CD4-positive, CD25-positive, alpha-beta regulatory T cell (primary cell): ENCODE data around the gene HMCN1. TPM values are rescaled to one million over a fixed set of nuclear protein-coding genes. Genes with fewer than 3 reads are reported as not detected.
A peak's percentile ranks its signal among the peaks of the same experiment; 100 is the strongest.
"Not testable (repeated sequence)": the region's sequence is repeated elsewhere in the genome, so short reads cannot be mapped to it uniquely, and the experiment has no call there.

Experiments used
- ATAC-seq, 2 donors: fragments of 150-1000 bp; cut with Tn5 transposase; one replicate each; pipeline ENCODE4 v1.10.0; 2021; ENCODE audit warnings: low read depth in 2 of 2, moderate number of reproducible peaks in 2 of 2, moderate library complexity in 1 of 2
- DNase-seq, 3 donors: peaks; one replicate each; pipeline versions ENCODE4 v3.0.0 to v3.0.0-alpha.2; 2012 to 2022; ENCODE audit warnings: mixed read lengths in 1 of 3
- H3K27ac ChIP-seq: one replicate; pipeline ENCODE4 v1.7.0; 2013; ENCODE audit warnings: mild to moderate bottlenecking, low read length; ENCODE audit not compliant: insufficient read depth, poor library complexity, severe bottlenecking
- H3K27me3 ChIP-seq: one replicate; pipeline ENCODE4 v1.7.0; 2013; ENCODE audit warnings: low read length; ENCODE audit not compliant: control insufficient read depth, insufficient read depth
- H3K36me3 ChIP-seq: one replicate; pipeline ENCODE4 v1.7.0; 2013; ENCODE audit warnings: mild to moderate bottlenecking, low read length, moderate library complexity; ENCODE audit not compliant: control insufficient read depth, insufficient read depth
- H3K4me1 ChIP-seq: 2 replicates; pipeline ENCODE4 v1.7.0; 2013; ENCODE audit warnings: mild to moderate bottlenecking, low read length; ENCODE audit not compliant: insufficient read depth, control insufficient read depth, poor library complexity, severe bottlenecking
- H3K4me3 ChIP-seq: one replicate; pipeline ENCODE4 v1.7.0; 2013; ENCODE audit warnings: low read depth, mild to moderate bottlenecking, low read length, moderate library complexity
- H3K9me3 ChIP-seq, 2 experiments: 1 replicate in 1 of 2; 2 replicates in 1 of 2; pipeline ENCODE4 v1.7.0; 2013; ENCODE audit warnings: low read length in 2 of 2, mild to moderate bottlenecking in 1 of 2, moderate library complexity in 1 of 2; ENCODE audit not compliant: control insufficient read depth in 2 of 2
- H3K27ac Mint-ChIP-seq, 3 donors: one replicate each; pipeline ENCODE4 v1.8.0; 2020 to 2022; ENCODE audit warnings: mild to moderate bottlenecking in 3 of 3, mixed read lengths in 3 of 3, moderate library complexity in 2 of 3
- H3K27me3 Mint-ChIP-seq: one replicate; pipeline ENCODE4 v1.8.0; 2022; ENCODE audit warnings: mild to moderate bottlenecking, mixed read lengths
- H3K36me3 Mint-ChIP-seq: one replicate; pipeline ENCODE4 v1.8.0; 2020; ENCODE audit warnings: mixed read lengths
- H3K4me1 Mint-ChIP-seq, 4 donors: one replicate each; pipeline ENCODE4 v1.8.0; 2020 to 2022; ENCODE audit warnings: mixed read lengths in 4 of 4, mild to moderate bottlenecking in 1 of 4
- H3K4me3 Mint-ChIP-seq, 4 donors: one replicate each; pipeline ENCODE4 v1.8.0; 2020 to 2022; ENCODE audit warnings: mild to moderate bottlenecking in 4 of 4, mixed read lengths in 4 of 4, moderate library complexity in 3 of 4
- H3K9me3 Mint-ChIP-seq, 7 donors: one replicate each; pipeline ENCODE4 v1.8.0; 2020 to 2022; ENCODE audit warnings: mixed read lengths in 7 of 7, mild to moderate bottlenecking in 3 of 7, moderate library complexity in 2 of 7
- polyA plus RNA-seq, 4 donors: library from polyadenylated mRNA; unstranded; fragments of 300-500 nt; fragmentation: Illumina TruSeq; gene quantifications; one replicate each; pipeline ENCODE4 v1.2.3, GENCODE V29; 2021
- total RNA-seq: library from RNA; stranded (reverse); gene quantifications from one replicate; pipeline ENCODE4 v1.2.3, GENCODE V29; 2022

HMCN1 gene
- total and polyA plus RNA-seq, 5 donors from 2014 or later = 0.07 to 0.81 (median 0.58) TPM; not detected in 1

DNA sequence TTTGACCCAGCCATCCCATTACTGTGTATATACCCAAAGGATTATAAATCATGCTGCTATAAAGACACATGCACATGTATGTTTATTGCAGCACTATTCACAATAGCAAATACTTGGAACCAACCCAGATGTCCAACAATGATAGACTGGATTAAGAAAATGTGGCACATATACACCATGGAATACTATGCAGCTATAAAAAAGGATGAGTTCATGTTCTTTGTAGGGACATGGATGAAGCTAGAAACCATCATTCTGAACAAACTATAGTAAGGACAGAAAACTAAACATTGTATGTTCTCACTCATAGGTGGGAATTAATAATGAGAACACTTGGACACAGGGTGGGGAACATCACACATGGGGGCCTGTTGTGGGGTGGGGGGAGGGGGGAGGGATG lies 477.4 kb downstream of the HMCN1 start:
- H3K4me3 Mint-ChIP-seq, H3K27me3 ChIP-seq, H3K27ac Mint-ChIP-seq, ATAC-seq, H3K4me3 ChIP-seq, H3K4me1 Mint-ChIP-seq, H3K36me3 ChIP-seq, H3K27me3 Mint-ChIP-seq, H3K36me3 Mint-ChIP-seq, DNase-seq, H3K9me3 Mint-ChIP-seq, H3K4me1 ChIP-seq, H3K27ac ChIP-seq, H3K9me3 ChIP-seq: not testable (repeated sequence)

GRCh38 chr1:186212568-186213224 lies 478.5 kb downstream of the HMCN1 start:
- ATAC-seq (peak in 1 of 2 donors; percentile 53), DNase-seq (peak in 2 of 3 donors; percentile 32 to 64)
- no peaks in the 10 kb centered on the region for H3K27me3 Mint-ChIP-seq
- no peaks in the 10 kb centered on the region for H3K36me3 Mint-ChIP-seq
- no peak overlapping the region for H3K27ac Mint-ChIP-seq
- no peaks in the 10 kb centered on the region for H3K9me3 ChIP-seq
- H3K4me1 ChIP-seq = no peaks in the 10 kb centered on the region
- no peak overlapping the region for H3K27ac ChIP-seq
- H3K4me3 Mint-ChIP-seq = no peak overlapping the region
- no peaks in the 10 kb centered on the region for H3K36me3 ChIP-seq
- H3K9me3 Mint-ChIP-seq = no peaks in the 10 kb centered on the region
- H3K4me3 ChIP-seq = no peak overlapping the region
- no peaks in the 10 kb centered on the region for H3K4me1 Mint-ChIP-seq
- H3K27me3 ChIP-seq = no peaks in the 10 kb centered on the region

- Histone ChIP-seq H3K4me1 (no peaks in the 10 kb centered on the region), H3K27ac (no peak overlapping the region), H3K9me3 (no peaks in the 10 kb centered on the region), H3K4me3 (no peak overlapping the region), H3K27me3 (no peaks in the 10 kb centered on the region), H3K36me3 (no peaks in the 10 kb centered on the region)
- no peaks in the 10 kb centered on the region for H3K36me3 Mint-ChIP-seq
- DNase-seq = no peak
- no peak overlapping the region for H3K4me3 Mint-ChIP-seq
- H3K27me3 Mint-ChIP-seq = no peaks in the 10 kb centered on the region
- ATAC-seq = no peak
- no peak overlapping the region for H3K27ac Mint-ChIP-seq
- no peaks in the 10 kb centered on the region for H3K4me1 Mint-ChIP-seq
- no peaks in the 10 kb centered on the region for H3K9me3 Mint-ChIP-seq
Observed at GRCh38 chr1:186213225-186213607, 479.0 kb downstream of the HMCN1 start.

GRCh38 chr1:186214791-186215190 lies 480.6 kb downstream of the HMCN1 start:
- no peak for DNase-seq

DNA sequence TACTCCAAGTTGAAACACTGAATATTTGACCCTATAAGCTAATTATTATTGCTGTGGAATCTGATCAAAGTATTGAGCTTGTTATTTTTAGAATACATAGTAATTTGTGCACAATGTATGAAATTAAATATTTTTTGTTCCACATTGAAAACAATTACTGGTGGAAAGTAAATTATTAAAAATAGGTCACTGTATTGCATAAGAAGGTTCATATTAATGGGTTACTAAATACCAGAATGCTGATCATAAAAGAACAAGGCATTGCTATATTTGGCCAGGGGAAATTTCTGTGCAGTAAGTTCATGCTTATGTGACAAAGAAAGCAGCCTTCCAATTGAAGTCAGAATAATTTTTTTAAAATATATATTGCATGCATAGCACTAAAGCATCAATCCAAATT lies 481.4 kb downstream of the HMCN1 start:
- ATAC-seq (no peak), DNase-seq (no peak)
- Mint-ChIP-seq H3K4me1 (no peaks in the 10 kb centered on the region), H3K27me3 (peaks cover 7% of the 10 kb centered on the region), H3K27ac (no peak overlapping the region), H3K36me3 (no peaks in the 10 kb centered on the region), H3K4me3 (no peak overlapping the region), H3K9me3 (peaks cover 0 to 4% (median 0%) of the 10 kb centered on the region in 7 donors)
- Histone ChIP-seq H3K4me3 (no peak overlapping the region), H3K9me3 (no peaks in the 10 kb centered on the region), H3K27ac (no peak overlapping the region), H3K27me3 (no peaks in the 10 kb centered on the region), H3K4me1 (no peaks in the 10 kb centered on the region), H3K36me3 (no peaks in the 10 kb centered on the region)

More at GRCh38 chr1:186214791-186215190, 480.6 kb downstream of the HMCN1 start:
- H3K36me3 Mint-ChIP-seq = no peaks in the 10 kb centered on the region
- no peaks in the 10 kb centered on the region for H3K4me1 Mint-ChIP-seq
- no peak overlapping the region for H3K4me3 Mint-ChIP-seq
- no peaks in the 10 kb centered on the region for H3K27me3 ChIP-seq
- H3K36me3 ChIP-seq = no peaks in the 10 kb centered on the region
- H3K27ac Mint-ChIP-seq = no peak overlapping the region
- peaks cover 0 to under 1% (median 0%) of the 10 kb centered on the region in 7 donors for H3K9me3 Mint-ChIP-seq
- H3K4me3 ChIP-seq = no peak overlapping the region
- H3K9me3 ChIP-seq = no peaks in the 10 kb centered on the region
- H3K27ac ChIP-seq = no peak overlapping the region
- no peaks in the 10 kb centered on the region for H3K4me1 ChIP-seq
- H3K27me3 Mint-ChIP-seq = peaks cover 4% of the 10 kb centered on the region
- ATAC-seq = no peak

- H3K9me3 ChIP-seq = no peaks in the 10 kb centered on the region
- Mint-ChIP-seq H3K36me3 (no peaks in the 10 kb centered on the region), H3K9me3 (peaks cover 0 to 5% (median 0%) of the 10 kb centered on the region in 7 donors), H3K4me3 (no peak overlapping the region), H3K27ac (no peak overlapping the region), H3K4me1 (no peaks in the 10 kb centered on the region), H3K27me3 (peaks cover 11% of the 10 kb centered on the region)
- H3K27me3 ChIP-seq = no peaks in the 10 kb centered on the region
- H3K36me3 ChIP-seq = no peaks in the 10 kb centered on the region
- DNase-seq = no peak
- ATAC-seq = no peak
- no peak overlapping the region for H3K27ac ChIP-seq
- H3K4me1 ChIP-seq = no peaks in the 10 kb centered on the region
- H3K4me3 ChIP-seq = no peak overlapping the region
Observed at GRCh38 chr1:186218654-186219352, 484.6 kb downstream of the HMCN1 start.

- H3K27me3 Mint-ChIP-seq = peaks cover 16% of the 10 kb centered on the region
- peaks cover 0 to 5% (median 0%) of the 10 kb centered on the region in 7 donors for H3K9me3 Mint-ChIP-seq
- ATAC-seq (no peak), DNase-seq (no peak)
- Histone ChIP-seq H3K27me3 (no peaks in the 10 kb centered on the region), H3K9me3 (no peaks in the 10 kb centered on the region), H3K27ac (no peak overlapping the region), H3K4me3 (no peak overlapping the region), H3K36me3 (no peaks in the 10 kb centered on the region), H3K4me1 (no peaks in the 10 kb centered on the region)
- H3K4me1 Mint-ChIP-seq = no peaks in the 10 kb centered on the region
- no peak overlapping the region for H3K4me3 Mint-ChIP-seq
- no peak overlapping the region for H3K27ac Mint-ChIP-seq
- no peaks in the 10 kb centered on the region for H3K36me3 Mint-ChIP-seq
Observed at GRCh38 chr1:186220067-186220466, 485.9 kb downstream of the HMCN1 start.

DNA sequence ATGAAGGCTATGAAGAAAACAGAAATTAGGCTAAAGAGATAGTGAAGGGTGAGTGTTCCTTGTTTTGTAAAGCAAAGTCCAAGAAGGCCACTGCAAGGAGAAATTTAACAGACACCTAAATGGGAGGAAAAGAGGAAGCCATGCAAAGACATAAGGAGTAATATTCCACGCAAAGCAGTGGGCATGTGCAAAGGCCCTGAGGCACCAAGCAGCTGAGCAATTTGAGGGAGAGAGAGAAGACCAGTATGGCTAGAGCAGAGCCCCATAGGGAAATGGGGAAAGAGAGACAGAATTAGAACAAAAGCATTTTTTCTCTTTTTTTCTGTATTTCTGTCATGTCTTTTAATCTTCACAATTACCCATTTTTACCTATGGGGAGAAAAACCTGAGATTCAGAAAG lies 486.7 kb downstream of the HMCN1 start:
- H3K9me3 ChIP-seq = no peaks in the 10 kb centered on the region
- H3K4me1 ChIP-seq = no peaks in the 10 kb centered on the region
- no peak overlapping the region for H3K4me3 ChIP-seq
- Mint-ChIP-seq H3K36me3 (no peaks in the 10 kb centered on the region), H3K4me1 (no peaks in the 10 kb centered on the region), H3K27ac (no peak overlapping the region), H3K4me3 (no peak overlapping the region), H3K27me3 (peaks cover 19% of the 10 kb centered on the region), H3K9me3 (peaks cover 0 to 5% (median 0%) of the 10 kb centered on the region in 7 donors)
- no peaks in the 10 kb centered on the region for H3K27me3 ChIP-seq
- no peaks in the 10 kb centered on the region for H3K36me3 ChIP-seq
- DNase-seq (no peak), ATAC-seq (no peak)
- no peak overlapping the region for H3K27ac ChIP-seq
